Measurements from ENCODE around the gene TAF5L. TPM values are rescaled to one million over a fixed set of nuclear protein-coding genes. Genes with fewer than 3 reads are reported as not detected.
A peak's percentile ranks its signal among the peaks of the same experiment; 100 is the strongest.

The TAF5L gene
- total and polyA plus RNA-seq, 2 of the 8 experiments (the other 6 are each of a cell fraction or from before 2014, with no cell fraction given): 17.7 to 23.3 TPM

DNA sequence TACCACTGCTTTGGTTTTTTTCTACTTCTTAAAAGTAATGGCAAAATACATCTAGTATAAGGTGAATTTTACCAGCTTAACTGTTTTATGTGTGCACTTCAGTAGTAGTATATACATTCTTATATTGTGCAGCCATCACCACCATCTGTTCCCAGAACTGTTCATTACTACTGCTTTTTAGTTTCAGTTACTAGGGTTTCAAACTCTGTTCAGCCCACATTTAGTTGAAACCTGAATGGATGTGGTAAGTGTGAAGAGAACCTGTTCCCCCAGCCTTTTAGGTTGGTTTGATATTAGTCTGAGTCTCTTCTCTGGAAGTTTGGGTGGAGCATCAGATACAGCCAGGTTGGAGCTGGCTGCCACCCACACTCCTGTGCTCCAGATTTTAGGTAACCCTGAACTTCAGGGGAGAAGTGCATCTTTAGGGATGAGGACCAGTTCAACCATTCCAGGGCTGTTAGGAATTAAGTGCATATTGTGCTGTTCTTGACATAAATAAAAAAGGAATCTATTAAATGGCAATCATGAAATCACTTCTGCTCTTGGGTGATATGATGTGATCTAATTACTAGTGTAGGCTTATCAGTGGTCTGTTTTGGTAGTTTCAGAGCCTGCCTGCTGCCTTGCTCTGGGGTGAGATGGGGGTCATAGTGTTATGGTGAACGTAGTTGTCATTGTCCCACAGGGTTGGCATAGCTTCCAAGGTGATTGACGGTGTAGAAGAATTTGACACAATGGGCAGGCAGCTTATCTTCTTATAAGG, 32.3 kb upstream of the TAF5L start:
- Histone ChIP-seq H2BK12ac (ENCODE audit: low read depth, low read length) (no peak overlapping the region), H3K9me3 (ENCODE audit: insufficient read depth in 2 of 2, low read depth in 1 of 2, low read length in 1 of 2) (no peaks in the 10 kb centered on the region), H4K5ac (ENCODE audit: insufficient read length, low read depth, low read length) (no peak overlapping the region), H3K4me2 (ENCODE audit: insufficient read depth in 1 of 2, low read depth in 2 of 2, low read length in 2 of 2) (no peak overlapping the region), H2BK5ac (ENCODE audit: low read depth, low read length) (no peak overlapping the region), H3K9ac (replicated peaks in 1 of 4; ENCODE audit: extremely low read depth in 1 of 4, low read depth in 3 of 4, low read length in 3 of 4) (no peak overlapping the region), H3K23ac (ENCODE audit: insufficient read length) (no peak overlapping the region), H2BK20ac (ENCODE audit: low read length) (no peak overlapping the region), H3K79me1 (ENCODE audit: low read depth, low read length) (no peaks in the 10 kb centered on the region), H3K27me3 (replicated peaks in 1 of 4; ENCODE audit: control insufficient read depth in 3 of 4, extremely low read depth in 1 of 4, insufficient read depth in 3 of 4, low read length in 3 of 4) (no peaks in the 10 kb centered on the region), H3K4me3 (ENCODE audit: extremely low read depth in 1 of 4, insufficient read depth in 2 of 4, low read depth in 3 of 4, low read length in 4 of 4) (no peak overlapping the region), H3K4me1 (replicated peaks in 1 of 4; ENCODE audit: control insufficient read depth in 3 of 4, insufficient read depth in 4 of 4, low read length in 3 of 4) (peaks cover 0 to 4% (median 0%) of the 10 kb centered on the region in 4 experiments; a peak in 2 of 7 replicates), H3K36me3 (ENCODE audit: control insufficient read depth in 2 of 4, insufficient read depth in 4 of 4, low read length in 3 of 4) (peaks cover 4 to 56% (median 35%) of the 10 kb centered on the region in 4 experiments), H4K91ac (replicated peaks; ENCODE audit: insufficient read length, low read length) (no peak overlapping the region), H2AK5ac (ENCODE audit: low read depth, low read length) (no peak overlapping the region), H3K79me2 (ENCODE audit: control insufficient read depth in 1 of 2, insufficient read depth in 2 of 2, low read length in 2 of 2) (no peaks in the 10 kb centered on the region), H3K14ac (ENCODE audit: insufficient read length) (no peak overlapping the region), H2BK120ac (replicated peaks; ENCODE audit: low read depth, low read length) (no peak overlapping the region), H4K8ac (ENCODE audit: extremely low read depth, insufficient read depth, low read length) (no peak overlapping the region), H3K56ac (replicated peaks; ENCODE audit: insufficient read length, low read depth, low read length) (peak overlapping the region; percentile 26), H2AFZ (ENCODE audit: low read length) (no peak overlapping the region), H3K18ac (ENCODE audit: extremely low read depth, low read length) (no peak overlapping the region), H3K27ac (ENCODE audit: low read depth, low read length) (no peak overlapping the region), H3K23me2 (ENCODE audit: low read depth, low read length) (no peaks in the 10 kb centered on the region), H2BK15ac (ENCODE audit: low read length) (no peak overlapping the region), H3K4ac (replicated peaks; ENCODE audit: insufficient read length, low read depth, low read length) (no peak overlapping the region), H4K20me1 (replicated peaks in 1 of 2; ENCODE audit: control insufficient read depth in 1 of 2, insufficient read depth in 2 of 2, low read length in 2 of 2) (peaks cover 0 to 3% of the 10 kb centered on the region in 2 experiments)
- FAIRE-seq: no peak
- WGBS, 2 experiments (ENCODE audit: extremely low coverage in 1 of 2, insufficient coverage in 1 of 2, insufficient read length in 1 of 2, insufficient replicate concordance in 2 of 2, low coverage in 1 of 2, low lambda C conversion rate in 2 of 2, missing lambda C conversion rate in 1 of 2): 93% methylated on average over 2 of the region's 2 CpGs; no CpG with 5 or more reads in 1 of the 2 experiments
- CTCF ChIA-PET (ENCODE audit: partially characterized antibody): no interaction called here
- POLR2A ChIA-PET (ENCODE audit: partially characterized antibody): no interaction called here
- no peak for DNase-seq (ENCODE audit: low read depth in 1 of 2, low spot score in 2 of 2)
- no peak for TF ChIP-seq CEBPB (IDR thresholded peaks at IDR 0.05; ENCODE audit: low read depth, low read length)
- no peak for TF ChIP-seq TAF1 (IDR thresholded peaks at IDR 0.05; ENCODE audit: low read depth, low read length)
- no peak for TF ChIP-seq KDM4A (IDR thresholded peaks at IDR 0.05; ENCODE audit: low read depth, low read length, severe bottlenecking)
- no peak for TF ChIP-seq SRF (IDR thresholded peaks at IDR 0.05; ENCODE audit: low read depth, low read length)
- TF ChIP-seq TCF12 (IDR thresholded peaks at IDR 0.05; ENCODE audit: low read depth, low read length): no peak
- no peak for TF ChIP-seq RNF2 (IDR thresholded peaks at IDR 0.05; ENCODE audit: borderline replicate concordance, low read depth, low read length, missing control alignments, poor library complexity, severe bottlenecking)
- TF ChIP-seq BACH1 (IDR thresholded peaks at IDR 0.05; ENCODE audit: low read length): no peak
- no peak for TF ChIP-seq GTF2F1 (IDR thresholded peaks at IDR 0.05; ENCODE audit: borderline replicate concordance, low read depth, low read length)
- TF ChIP-seq ASH2L (IDR thresholded peaks at IDR 0.05; ENCODE audit: low read length): no peak
- no peak for TF ChIP-seq TEAD4 (IDR thresholded peaks at IDR 0.05; ENCODE audit: low read depth, low read length)
- no peak for TF ChIP-seq KDM1A (IDR thresholded peaks at IDR 0.05; ENCODE audit: borderline replicate concordance, low read length)
- no peak for TF ChIP-seq CBX8 (IDR thresholded peaks at IDR 0.05; ENCODE audit: borderline replicate concordance, low read depth, low read length)
- TF ChIP-seq PHF8 (conservative IDR thresholded peaks at IDR 0.05; ENCODE audit: low read depth, low read length): no peak
- no peak for TF ChIP-seq CREB1 (IDR thresholded peaks at IDR 0.05)
